Measurements from ENCODE around the gene EYA2. TPM values are rescaled to one million over a fixed set of nuclear protein-coding genes. Genes with fewer than 3 reads are reported as not detected.
A peak's percentile ranks its signal among the peaks of the same experiment; 100 is the strongest.

The EYA2 gene
- total and polyA plus RNA-seq, 2 experiments from 2014 or later = 0.18 TPM; not detected in 1

DNA sequence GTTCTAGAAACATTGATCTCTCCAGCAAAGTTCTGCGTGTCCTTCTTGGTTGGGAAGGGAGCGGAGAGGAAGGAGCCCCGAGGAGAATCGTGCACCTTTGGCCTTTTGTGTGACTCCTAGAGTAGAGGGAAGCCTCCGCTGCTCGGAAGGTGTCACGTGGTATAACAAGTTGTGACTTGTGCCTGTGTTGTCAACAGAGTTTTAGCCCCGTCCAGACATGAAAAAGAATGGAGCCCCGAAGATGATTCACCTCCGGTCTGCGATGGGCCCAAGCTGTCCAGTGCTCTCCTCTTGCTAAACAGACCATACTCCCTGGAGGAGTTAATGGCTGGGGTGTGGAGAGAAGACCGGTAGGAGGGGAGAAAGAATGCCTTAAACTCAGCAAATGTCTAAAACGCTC, 7.0 kb downstream of the EYA2 start:
- TF ChIP-seq EZH2 (IDR thresholded peaks at IDR 0.05; ENCODE audit: insufficient read depth, poor library complexity, severe bottlenecking) = no peak
- no peak for TF ChIP-seq EZH2phosphoT487 (IDR thresholded peaks at IDR 0.05; ENCODE audit: insufficient read depth, low read depth)
- Histone ChIP-seq H3F3A (ENCODE audit: insufficient read depth) (no peaks in the 10 kb centered on the region), H3K4me1 (ENCODE audit: insufficient read depth) (no peaks in the 10 kb centered on the region), H3K4me2 (ENCODE audit: unreplicated experiment) (no peak overlapping the region), H3K9me2 (ENCODE audit: insufficient read depth) (no peaks in the 10 kb centered on the region), H3K27me3 (replicated peaks; ENCODE audit: insufficient read depth) (peaks cover 46% of the 10 kb centered on the region), H3K9me3 (ENCODE audit: low read depth) (no peaks in the 10 kb centered on the region), H3K4me3 (no peak overlapping the region), H2AFZ (no peak overlapping the region), H4K20me1 (ENCODE audit: insufficient read depth) (no peaks in the 10 kb centered on the region), H3K9ac (no peak overlapping the region), H3K27ac (no peak overlapping the region), H3K36me3 (ENCODE audit: low read depth) (no peaks in the 10 kb centered on the region), H3K79me2 (ENCODE audit: insufficient read depth) (no peaks in the 10 kb centered on the region)
- WGBS, 2 experiments (ENCODE audit: low coverage in 1 of 2, low lambda C conversion rate in 2 of 2, missing lambda C conversion rate in 2 of 2) = 70 to 71% methylated on average over 13 of the region's 13 CpGs
- DNase-seq = no peak
- in situ Hi-C loops (cut with MboI) = no loop called here

DNA sequence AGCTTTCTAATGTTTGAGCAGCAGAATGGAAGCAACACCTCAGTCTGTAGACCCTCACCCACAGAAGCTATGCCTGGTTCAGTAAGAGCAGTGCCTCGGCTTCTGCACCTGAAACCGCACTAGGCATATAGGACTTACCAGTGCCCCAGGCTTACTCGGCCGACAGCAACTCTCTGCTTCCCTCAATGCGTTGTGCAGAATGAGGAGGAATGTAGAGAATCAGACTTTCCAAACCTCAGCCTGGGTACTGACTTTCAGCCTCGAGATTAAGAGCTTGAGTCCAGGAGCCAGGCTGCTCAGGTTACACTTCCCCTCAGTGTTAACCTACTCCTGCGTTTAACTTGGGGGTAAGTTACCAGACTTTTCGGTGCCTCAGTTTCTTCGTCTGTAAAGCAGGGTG, 8.6 kb downstream of the EYA2 start:
- Histone ChIP-seq H3K4me2 (ENCODE audit: unreplicated experiment) (no peak overlapping the region), H3K4me1 (ENCODE audit: insufficient read depth) (no peaks in the 10 kb centered on the region), H3K79me2 (ENCODE audit: insufficient read depth) (no peaks in the 10 kb centered on the region), H3K9me3 (ENCODE audit: low read depth) (no peaks in the 10 kb centered on the region), H4K20me1 (ENCODE audit: insufficient read depth) (no peaks in the 10 kb centered on the region), H2AFZ (no peak overlapping the region), H3K9ac (no peak overlapping the region), H3K36me3 (ENCODE audit: low read depth) (no peaks in the 10 kb centered on the region), H3K9me2 (ENCODE audit: insufficient read depth) (no peaks in the 10 kb centered on the region), H3K27ac (no peak overlapping the region), H3K4me3 (no peak overlapping the region), H3F3A (ENCODE audit: insufficient read depth) (no peaks in the 10 kb centered on the region), H3K27me3 (replicated peaks; ENCODE audit: insufficient read depth) (peaks cover 38% of the 10 kb centered on the region)
- DNase-seq = no peak
- in situ Hi-C loops (cut with MboI) = no loop called here
- no peak for TF ChIP-seq EZH2 (IDR thresholded peaks at IDR 0.05; ENCODE audit: insufficient read depth, poor library complexity, severe bottlenecking)
- TF ChIP-seq EZH2phosphoT487 (IDR thresholded peaks at IDR 0.05; ENCODE audit: insufficient read depth, low read depth) = no peak
- 59 to 63% methylated on average over 9 of the region's 9 CpGs for WGBS, 2 experiments (ENCODE audit: low coverage in 1 of 2, low lambda C conversion rate in 2 of 2, missing lambda C conversion rate in 2 of 2)

DNA sequence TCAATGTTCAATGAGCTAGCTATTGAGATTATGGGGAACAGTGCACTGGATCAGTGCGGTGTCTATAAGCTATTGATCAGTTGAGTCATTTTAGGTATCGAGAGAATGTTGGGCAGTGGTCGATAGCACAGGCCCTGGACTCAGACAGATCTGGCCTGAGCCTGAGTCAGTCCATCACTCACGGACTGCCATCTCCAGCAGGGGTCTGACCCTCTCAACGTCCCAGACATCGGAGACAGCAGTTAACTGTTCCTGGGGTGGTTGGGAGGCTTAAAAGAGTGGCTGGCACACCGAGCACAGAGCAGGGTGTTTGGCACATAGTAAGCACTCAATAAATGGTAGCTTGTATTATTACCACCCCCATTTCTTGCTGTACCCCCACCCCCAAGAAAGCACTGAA, 9.3 kb downstream of the EYA2 start:
- no peak overlapping the region for H3K4me2 ChIP-seq (ENCODE audit: unreplicated experiment)
- 63 to 69% methylated on average over 7 of the region's 7 CpGs for WGBS, 2 experiments (ENCODE audit: low coverage in 1 of 2, low lambda C conversion rate in 2 of 2, missing lambda C conversion rate in 2 of 2)
- no peak for TF ChIP-seq EZH2 (IDR thresholded peaks at IDR 0.05; ENCODE audit: insufficient read depth, poor library complexity, severe bottlenecking)
- no peak for TF ChIP-seq EZH2phosphoT487 (IDR thresholded peaks at IDR 0.05; ENCODE audit: insufficient read depth, low read depth)
- H3K27me3 ChIP-seq (replicated peaks; ENCODE audit: insufficient read depth) = peaks cover 31% of the 10 kb centered on the region
- DNase-seq = no peak
- no peaks in the 10 kb centered on the region for H3K4me1 ChIP-seq (ENCODE audit: insufficient read depth)
- no peak overlapping the region for H2AFZ ChIP-seq
- no peak overlapping the region for H3K4me3 ChIP-seq
- no peaks in the 10 kb centered on the region for H3K9me2 ChIP-seq (ENCODE audit: insufficient read depth)
- H3F3A ChIP-seq (ENCODE audit: insufficient read depth) = no peaks in the 10 kb centered on the region
- no peaks in the 10 kb centered on the region for H4K20me1 ChIP-seq (ENCODE audit: insufficient read depth)
- no peaks in the 10 kb centered on the region for H3K9me3 ChIP-seq (ENCODE audit: low read depth)
- no peak overlapping the region for H3K27ac ChIP-seq
- no peaks in the 10 kb centered on the region for H3K36me3 ChIP-seq (ENCODE audit: low read depth)
- no peak overlapping the region for H3K9ac ChIP-seq
- in situ Hi-C loops (cut with MboI) = no loop called here
- no peaks in the 10 kb centered on the region for H3K79me2 ChIP-seq (ENCODE audit: insufficient read depth)

DNA sequence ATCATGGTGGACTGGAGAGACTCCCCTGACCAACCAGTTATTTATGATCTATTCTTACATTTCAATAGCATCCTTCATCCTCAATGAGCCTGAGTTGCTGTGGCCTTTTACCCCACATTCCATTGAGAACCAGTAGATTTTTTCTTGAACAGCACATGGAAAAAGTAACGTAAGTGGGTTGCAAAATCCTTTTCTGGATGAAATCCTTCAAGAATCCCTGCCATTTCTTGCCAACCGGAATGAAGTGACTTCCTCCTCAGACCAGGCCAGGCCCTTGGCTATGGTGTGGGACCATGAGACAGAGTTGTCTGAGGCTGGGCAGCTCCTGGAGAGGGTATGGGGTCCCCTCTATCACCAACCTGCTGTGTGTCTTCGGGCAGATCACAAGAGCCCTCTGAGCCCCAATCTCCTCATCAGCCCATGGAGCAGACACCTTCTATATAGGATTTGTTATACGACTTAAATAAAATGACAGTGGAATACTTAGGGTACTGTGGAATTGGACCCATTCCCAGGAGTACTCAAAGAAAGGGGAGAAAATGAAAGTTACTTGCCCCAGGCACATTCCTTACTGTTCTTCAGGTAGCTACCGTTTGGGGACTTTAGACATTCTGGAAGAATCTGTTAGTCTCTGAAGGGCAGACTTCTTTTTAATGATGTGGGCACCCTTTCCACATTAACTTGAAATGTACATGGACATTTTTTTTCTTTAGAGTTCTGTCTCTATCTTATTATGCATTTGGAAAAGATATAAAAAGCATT, 10.9 kb downstream of the EYA2 start:
- peak; percentile 34 for DNase-seq
- H3K36me3 ChIP-seq (ENCODE audit: low read depth) = no peaks in the 10 kb centered on the region
- H3K4me1 ChIP-seq (ENCODE audit: insufficient read depth) = no peaks in the 10 kb centered on the region
- no peaks in the 10 kb centered on the region for H3K79me2 ChIP-seq (ENCODE audit: insufficient read depth)
- no peak overlapping the region for H2AFZ ChIP-seq
- H3K9me2 ChIP-seq (ENCODE audit: insufficient read depth) = no peaks in the 10 kb centered on the region
- in situ Hi-C loops (cut with MboI) = no loop called here
- H3K9ac ChIP-seq = no peak overlapping the region
- H3K4me3 ChIP-seq = no peak overlapping the region
- H3K4me2 ChIP-seq (ENCODE audit: unreplicated experiment) = no peak overlapping the region
- no peak for TF ChIP-seq EZH2phosphoT487 (IDR thresholded peaks at IDR 0.05; ENCODE audit: insufficient read depth, low read depth)
- no peak for TF ChIP-seq EZH2 (IDR thresholded peaks at IDR 0.05; ENCODE audit: insufficient read depth, poor library complexity, severe bottlenecking)
- H3K27me3 ChIP-seq (replicated peaks; ENCODE audit: insufficient read depth) = peaks cover 25% of the 10 kb centered on the region
- no peak overlapping the region for H3K27ac ChIP-seq
- no peaks in the 10 kb centered on the region for H3F3A ChIP-seq (ENCODE audit: insufficient read depth)
- no peaks in the 10 kb centered on the region for H4K20me1 ChIP-seq (ENCODE audit: insufficient read depth)
- H3K9me3 ChIP-seq (ENCODE audit: low read depth) = no peaks in the 10 kb centered on the region
- WGBS, 2 experiments (ENCODE audit: low coverage in 1 of 2, low lambda C conversion rate in 2 of 2, missing lambda C conversion rate in 2 of 2) = 50 to 54% methylated on average over 5 of the region's 5 CpGs

Data from GM23248 (cell line).